Measurements from ENCODE around the gene AFF3. TPM values are rescaled to one million over a fixed set of nuclear protein-coding genes. Genes with fewer than 3 reads are reported as not detected.

Gene AFF3
- total and polyA plus RNA-seq, 10 of the 15 experiments (the other 5 are each of a cell fraction or from before 2014, with no cell fraction given): 0.26 to 5.5 (median 3.0) TPM

DNA sequence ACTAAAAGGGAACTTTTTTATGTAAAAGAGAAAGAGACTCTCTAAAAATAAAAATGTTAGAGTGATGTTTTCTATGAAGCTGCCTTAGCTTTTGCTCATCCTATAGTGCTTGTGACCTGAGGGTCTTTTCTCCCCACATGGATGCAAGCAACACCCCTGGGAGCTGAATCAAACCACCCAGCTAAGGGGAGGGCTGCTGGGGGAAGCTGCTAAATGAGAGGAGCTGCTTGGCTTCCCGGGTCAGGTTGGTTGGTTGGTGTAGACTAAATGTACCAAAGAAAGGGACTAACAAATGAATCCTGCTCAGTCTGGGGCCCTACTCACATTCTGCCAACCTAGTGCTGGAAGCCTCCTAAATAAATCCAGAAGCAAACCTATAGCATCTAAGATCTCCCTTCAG is 35.0 kb downstream of the AFF3 start:
- no peak for FAIRE-seq
- ChIA-PET RAD21 (ENCODE audit: unreplicated experiment) (no interaction called here), SMC1A (ENCODE audit: uncharacterized antibody, unreplicated experiment) (no interaction called here), POLR2A (interaction anchor here (0.6 kb wide), 1 partner anchor 275 kb away, joined by 4 read pairs; no protein-coding TSS in a partner anchor), CTCF (no interaction called here)
- Histone ChIP-seq H3K9ac (ENCODE audit: control insufficient read depth, insufficient read depth, low read length) (no peak overlapping the region), H3K27ac (ENCODE audit: control insufficient read depth, insufficient read depth) (no peak overlapping the region), H3K4me2 (ENCODE audit: control insufficient read depth, insufficient read depth) (no peak overlapping the region), H4K20me1 (ENCODE audit: control insufficient read depth, insufficient read depth) (no peaks in the 10 kb centered on the region), H3K36me3 (ENCODE audit: control insufficient read depth in 2 of 2, insufficient read depth in 2 of 2, low read length in 1 of 2) (no peaks in the 10 kb centered on the region), H3K4me1 (ENCODE audit: control insufficient read depth, insufficient read depth, low read length) (no peaks in the 10 kb centered on the region), H3K4me3 (no peak overlapping the region), H3K9me3 (replicated peaks; ENCODE audit: control insufficient read depth, insufficient read depth, low read length) (no peaks in the 10 kb centered on the region), H3K27me3 (replicated peaks in 1 of 2; ENCODE audit: control insufficient read depth in 2 of 2, insufficient read depth in 2 of 2, low read length in 1 of 2) (peaks cover 2 to 9% of the 10 kb centered on the region in 2 experiments), H2AFZ (ENCODE audit: control insufficient read depth, low read depth, low read length) (no peak overlapping the region), H3K79me2 (ENCODE audit: control insufficient read depth, insufficient read depth, low read length) (no peaks in the 10 kb centered on the region)
- BruUV-seq (replicated peaks): no TSS peak
- DNase-seq (ENCODE audit: low read depth, low spot score): no peak
- WGBS (ENCODE audit: insufficient coverage, insufficient replicate concordance, low lambda C conversion rate, missing lambda C conversion rate): 31% methylated on average over 1 of the region's 1 CpG
- intact Hi-C loops (cut with micrococcal nuclease; ENCODE audit: unreplicated experiment): loop anchor here (2.0 kb wide), 1 partner anchor 19 kb away; no protein-coding TSS in a partner anchor
- TF ChIP-seq FOXK2 (IDR thresholded peaks at IDR 0.05) (no peak), POU2F2 (IDR thresholded peaks at IDR 0.05; ENCODE audit: borderline replicate concordance, low read depth, low read length) (no peak), ZNF207 (IDR thresholded peaks at IDR 0.05; ENCODE audit: borderline replicate concordance) (no peak), RUNX3 (IDR thresholded peaks at IDR 0.05; ENCODE audit: low read length) (no peak), RFX5 (IDR thresholded peaks at IDR 0.05; ENCODE audit: low read depth, low read length) (no peak), RAD21 (IDR thresholded peaks at IDR 0.05; ENCODE audit: insufficient read depth, low read depth, low read length) (no peak), CBFB (IDR thresholded peaks at IDR 0.05; ENCODE audit: low read depth) (no peak), TCF7 (IDR thresholded peaks at IDR 0.05; ENCODE audit: borderline replicate concordance) (no peak), SMAD5 (IDR thresholded peaks at IDR 0.05; ENCODE audit: low read depth) (no peak), ZBED1 (IDR thresholded peaks at IDR 0.05; ENCODE audit: borderline replicate concordance) (no peak), NFYA (IDR thresholded peaks at IDR 0.05; ENCODE audit: borderline replicate concordance, low read depth, low read length) (no peak), GATAD2B (conservative IDR thresholded peaks at IDR 0.05; ENCODE audit: low read depth) (no peak), HDAC6 (IDR thresholded peaks at IDR 0.05; ENCODE audit: unreplicated experiment) (no peak)
- TF ChIP-seq, protein P1, sequence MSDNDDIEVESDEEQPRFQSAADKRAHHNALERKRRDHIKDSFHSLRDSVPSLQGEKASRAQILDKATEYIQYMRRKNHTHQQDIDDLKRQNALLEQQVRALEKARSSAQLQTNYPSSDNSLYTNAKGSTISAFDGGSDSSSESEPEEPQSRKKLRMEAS (IDR thresholded peaks at IDR 0.05; ENCODE audit: low read depth, low read length): no peak
- TF ChIP-seq, protein P2, sequence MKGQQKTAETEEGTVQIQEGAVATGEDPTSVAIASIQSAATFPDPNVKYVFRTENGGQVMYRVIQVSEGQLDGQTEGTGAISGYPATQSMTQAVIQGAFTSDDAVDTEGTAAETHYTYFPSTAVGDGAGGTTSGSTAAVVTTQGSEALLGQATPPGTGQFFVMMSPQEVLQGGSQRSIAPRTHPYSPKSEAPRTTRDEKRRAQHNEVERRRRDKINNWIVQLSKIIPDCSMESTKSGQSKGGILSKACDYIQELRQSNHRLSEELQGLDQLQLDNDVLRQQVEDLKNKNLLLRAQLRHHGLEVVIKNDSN (IDR thresholded peaks at IDR 0.05; ENCODE audit: borderline replicate concordance, extremely low read length, insufficient read depth, low read depth, low read length): no peak
- TF ChIP-seq, protein P3, sequence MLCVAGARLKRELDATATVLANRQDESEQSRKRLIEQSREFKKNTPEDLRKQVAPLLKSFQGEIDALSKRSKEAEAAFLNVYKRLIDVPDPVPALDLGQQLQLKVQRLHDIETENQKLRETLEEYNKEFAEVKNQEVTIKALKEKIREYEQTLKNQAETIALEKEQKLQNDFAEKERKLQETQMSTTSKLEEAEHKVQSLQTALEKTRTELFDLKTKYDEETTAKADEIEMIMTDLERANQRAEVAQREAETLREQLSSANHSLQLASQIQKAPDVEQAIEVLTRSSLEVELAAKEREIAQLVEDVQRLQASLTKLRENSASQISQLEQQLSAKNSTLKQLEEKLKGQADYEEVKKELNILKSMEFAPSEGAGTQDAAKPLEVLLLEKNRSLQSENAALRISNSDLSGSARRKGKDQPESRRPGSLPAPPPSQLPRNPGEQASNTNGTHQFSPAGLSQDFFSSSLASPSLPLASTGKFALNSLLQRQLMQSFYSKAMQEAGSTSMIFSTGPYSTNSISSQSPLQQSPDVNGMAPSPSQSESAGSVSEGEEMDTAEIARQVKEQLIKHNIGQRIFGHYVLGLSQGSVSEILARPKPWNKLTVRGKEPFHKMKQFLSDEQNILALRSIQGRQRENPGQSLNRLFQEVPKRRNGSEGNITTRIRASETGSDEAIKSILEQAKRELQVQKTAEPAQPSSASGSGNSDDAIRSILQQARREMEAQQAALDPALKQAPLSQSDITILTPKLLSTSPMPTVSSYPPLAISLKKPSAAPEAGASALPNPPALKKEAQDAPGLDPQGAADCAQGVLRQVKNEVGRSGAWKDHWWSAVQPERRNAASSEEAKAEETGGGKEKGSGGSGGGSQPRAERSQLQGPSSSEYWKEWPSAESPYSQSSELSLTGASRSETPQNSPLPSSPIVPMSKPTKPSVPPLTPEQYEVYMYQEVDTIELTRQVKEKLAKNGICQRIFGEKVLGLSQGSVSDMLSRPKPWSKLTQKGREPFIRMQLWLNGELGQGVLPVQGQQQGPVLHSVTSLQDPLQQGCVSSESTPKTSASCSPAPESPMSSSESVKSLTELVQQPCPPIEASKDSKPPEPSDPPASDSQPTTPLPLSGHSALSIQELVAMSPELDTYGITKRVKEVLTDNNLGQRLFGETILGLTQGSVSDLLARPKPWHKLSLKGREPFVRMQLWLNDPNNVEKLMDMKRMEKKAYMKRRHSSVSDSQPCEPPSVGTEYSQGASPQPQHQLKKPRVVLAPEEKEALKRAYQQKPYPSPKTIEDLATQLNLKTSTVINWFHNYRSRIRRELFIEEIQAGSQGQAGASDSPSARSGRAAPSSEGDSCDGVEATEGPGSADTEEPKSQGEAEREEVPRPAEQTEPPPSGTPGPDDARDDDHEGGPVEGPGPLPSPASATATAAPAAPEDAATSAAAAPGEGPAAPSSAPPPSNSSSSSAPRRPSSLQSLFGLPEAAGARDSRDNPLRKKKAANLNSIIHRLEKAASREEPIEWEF (IDR thresholded peaks at IDR 0.05; ENCODE audit: insufficient replicate concordance, low read depth, low read length): no peak
- in situ Hi-C loops (cut with MboI): no loop called here
- no peak for ATAC-seq

All from GM12878 (cell line).